ENCODE data around the gene SPRR5. TPM values are rescaled to one million over a fixed set of nuclear protein-coding genes. Genes with fewer than 3 reads are reported as not detected.

Gene SPRR5
- total and polyA plus RNA-seq, 2 of the 4 experiments (the other 2 are of a cell fraction), result not detected

DNA sequence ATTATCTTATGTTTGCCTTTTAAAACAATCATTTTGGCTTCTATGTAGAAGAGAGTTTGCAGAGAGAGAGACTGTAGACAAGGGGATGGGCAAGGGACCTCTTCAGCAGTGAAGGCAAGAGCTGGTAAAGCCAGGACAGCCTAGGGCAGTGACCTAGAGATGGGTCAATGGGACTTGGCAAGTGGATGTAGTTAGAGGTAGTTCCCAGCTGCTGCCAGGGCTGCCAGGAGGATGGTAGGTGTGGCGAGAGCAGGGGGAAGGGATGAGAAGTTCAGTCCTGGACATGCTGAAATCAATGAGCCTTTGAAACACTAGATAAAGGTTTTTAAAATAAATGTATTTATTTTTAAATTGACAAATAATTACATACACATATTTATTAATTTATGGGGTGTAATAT, 6.4 kb upstream of the SPRR5 start:
- no peak overlapping the region for H3K18ac ChIP-seq (ENCODE audit: low read depth, low read length)
- H2AK5ac ChIP-seq (ENCODE audit: low read depth, low read length), result no peak overlapping the region
- H3K36me3 ChIP-seq (ENCODE audit: control insufficient read depth, insufficient read depth, low read length), result no peaks in the 10 kb centered on the region
- no peak overlapping the region for H4K5ac ChIP-seq (ENCODE audit: low read depth, low read length)
- H4K91ac ChIP-seq (ENCODE audit: insufficient read depth, low read depth, low read length), result no peak overlapping the region
- ChIA-PET POLR2A (ENCODE audit: unreplicated experiment) (no interaction called here), CTCF (no interaction called here)
- H3K4me1 ChIP-seq (ENCODE audit: control insufficient read depth, insufficient read depth, low read length), result no peaks in the 10 kb centered on the region
- dilution Hi-C loops (cut with HindIII; ENCODE audit: low sequenced_read_pairs, unreplicated experiment), result no loop called here
- no peak overlapping the region for H4K8ac ChIP-seq (ENCODE audit: low read depth in 2 of 2, low read length in 2 of 2)
- ATAC-seq (ENCODE audit: low read depth) (no peak), DNase-seq (no peak)
- WGBS, 2 experiments (ENCODE audit: extremely low coverage in 2 of 2, insufficient read length in 1 of 2), result no CpG with 5 or more reads among the region's 1 CpG
- no peak overlapping the region for H3K56ac ChIP-seq (ENCODE audit: extremely low read depth, insufficient read depth, low read length)
- no peak overlapping the region for H3K23ac ChIP-seq (ENCODE audit: low read depth, low read length)
- no peak overlapping the region for H2AK9ac ChIP-seq (replicated peaks; ENCODE audit: low read depth, low read length, poor library complexity)
- no peak overlapping the region for H3K14ac ChIP-seq (replicated peaks; ENCODE audit: low read depth, low read length)
- H2BK5ac ChIP-seq (ENCODE audit: low read depth, low read length, poor library complexity, severe bottlenecking), result no peak overlapping the region
- no peak overlapping the region for H3K9ac ChIP-seq (ENCODE audit: low read depth, low read length)
- H2BK20ac ChIP-seq (ENCODE audit: low read depth, low read length), result no peak overlapping the region
- no peaks in the 10 kb centered on the region; the same call in 1 of the 2 replicates for H3K9me3 ChIP-seq (ENCODE audit: control insufficient read depth, insufficient read depth, low read length)
- H4K20me1 ChIP-seq (ENCODE audit: insufficient read depth, low read length), result no peaks in the 10 kb centered on the region
- H2BK120ac ChIP-seq (ENCODE audit: low read depth, low read length), result no peak overlapping the region
- no TSS peak for BruUV-seq (replicated peaks)
- H2AFZ ChIP-seq (replicated peaks; ENCODE audit: low read length, poor library complexity), result no peak overlapping the region
- intact Hi-C loops (cut with micrococcal nuclease), result no loop called here
- no peaks in the 10 kb centered on the region for H3K79me1 ChIP-seq (ENCODE audit: low read depth in 1 of 2, low read length in 2 of 2)
- H2BK15ac ChIP-seq (ENCODE audit: low read depth, low read length), result no peak overlapping the region
- H3K27ac ChIP-seq (ENCODE audit: insufficient read depth, low read length), result no peak overlapping the region
- no peak overlapping the region for H3K4me3 ChIP-seq (ENCODE audit: insufficient read depth, low read depth, low read length)
- no peaks in the 10 kb centered on the region for H3K27me3 ChIP-seq (ENCODE audit: control insufficient read depth, insufficient read depth, low read length)
- no peak overlapping the region for H3K4me2 ChIP-seq (ENCODE audit: low read depth, low read length)
- TF ChIP-seq SMC3 (IDR thresholded peaks at IDR 0.05; ENCODE audit: low read depth, low read length) (no peak), RFX5 (IDR thresholded peaks at IDR 0.05; ENCODE audit: low read depth, low read length) (no peak), NFE2L2 (IDR thresholded peaks at IDR 0.05; ENCODE audit: low read depth, low read length) (no peak), BHLHE40 (IDR thresholded peaks at IDR 0.05; ENCODE audit: low read depth, low read length) (no peak)
- TF ChIP-seq, protein P1, sequence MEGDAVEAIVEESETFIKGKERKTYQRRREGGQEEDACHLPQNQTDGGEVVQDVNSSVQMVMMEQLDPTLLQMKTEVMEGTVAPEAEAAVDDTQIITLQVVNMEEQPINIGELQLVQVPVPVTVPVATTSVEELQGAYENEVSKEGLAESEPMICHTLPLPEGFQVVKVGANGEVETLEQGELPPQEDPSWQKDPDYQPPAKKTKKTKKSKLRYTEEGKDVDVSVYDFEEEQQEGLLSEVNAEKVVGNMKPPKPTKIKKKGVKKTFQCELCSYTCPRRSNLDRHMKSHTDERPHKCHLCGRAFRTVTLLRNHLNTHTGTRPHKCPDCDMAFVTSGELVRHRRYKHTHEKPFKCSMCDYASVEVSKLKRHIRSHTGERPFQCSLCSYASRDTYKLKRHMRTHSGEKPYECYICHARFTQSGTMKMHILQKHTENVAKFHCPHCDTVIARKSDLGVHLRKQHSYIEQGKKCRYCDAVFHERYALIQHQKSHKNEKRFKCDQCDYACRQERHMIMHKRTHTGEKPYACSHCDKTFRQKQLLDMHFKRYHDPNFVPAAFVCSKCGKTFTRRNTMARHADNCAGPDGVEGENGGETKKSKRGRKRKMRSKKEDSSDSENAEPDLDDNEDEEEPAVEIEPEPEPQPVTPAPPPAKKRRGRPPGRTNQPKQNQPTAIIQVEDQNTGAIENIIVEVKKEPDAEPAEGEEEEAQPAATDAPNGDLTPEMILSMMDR (conservative IDR thresholded peaks at IDR 0.05; ENCODE audit: low read depth, low read length), result no peak
- no peak overlapping the region for H3K4ac ChIP-seq (ENCODE audit: low read depth, low read length)
- in situ Hi-C loops (cut with MboI; ENCODE audit: low sequenced_read_pairs), result no loop called here
- H3K9me1 ChIP-seq (ENCODE audit: insufficient read depth, low read length), result no peaks in the 10 kb centered on the region

All from IMR-90 (cell line).